ENCODE data around the gene TAF1C. TPM values are rescaled to one million over a fixed set of nuclear protein-coding genes. Genes with fewer than 3 reads are reported as not detected.

TAF1C gene
- total and polyA plus RNA-seq, 10 donors: 31.4 to 133 (median 73.6) TPM

DNA sequence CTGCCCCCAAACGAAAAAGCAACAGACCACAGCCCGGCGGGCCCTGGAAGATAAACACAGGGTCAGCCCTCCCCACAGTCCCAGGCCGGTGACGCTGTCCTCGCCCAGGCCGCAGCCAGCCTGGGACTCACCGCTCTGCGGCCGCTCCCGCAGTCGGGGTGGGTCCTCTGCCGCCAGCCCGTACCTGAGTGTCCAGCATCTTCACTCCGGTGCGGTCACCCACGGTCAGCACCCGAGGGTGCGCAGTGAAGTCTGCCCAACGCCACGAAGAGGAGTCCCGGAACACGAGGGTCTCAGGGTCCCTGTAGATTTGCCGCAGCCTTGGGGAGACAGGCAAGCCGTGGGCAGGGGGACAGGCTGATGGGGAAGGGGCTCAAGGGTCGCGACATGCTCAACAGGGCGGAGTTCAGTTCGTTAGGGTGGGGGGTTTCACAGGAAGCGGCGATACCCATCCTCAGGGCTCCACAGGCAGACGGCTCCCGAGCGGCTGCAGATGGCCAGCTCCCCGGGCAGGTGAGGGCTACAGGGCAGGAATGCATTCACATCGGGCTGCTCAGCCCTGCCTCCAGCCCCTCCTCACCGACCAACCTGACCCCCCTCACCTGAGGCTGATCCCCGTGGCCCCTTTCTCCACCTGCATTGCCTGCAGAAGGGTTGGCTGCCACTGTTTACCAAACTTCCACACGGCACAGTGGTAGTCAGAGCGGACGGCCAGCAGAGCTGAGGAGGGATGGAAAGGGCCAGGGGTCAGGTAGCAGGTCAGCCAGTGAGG, 5.5 kb downstream of the TAF1C start:
- DNase-seq: no peak
- intact Hi-C loops (cut with DNase I; ENCODE audit: low total_unique reads): no loop called here
- no peaks in the 10 kb centered on the region for H3K9me3 ChIP-seq
- no peak for TF ChIP-seq POLR2AphosphoS5 (IDR thresholded peaks at IDR 0.05)
- TF ChIP-seq, protein P1, sequence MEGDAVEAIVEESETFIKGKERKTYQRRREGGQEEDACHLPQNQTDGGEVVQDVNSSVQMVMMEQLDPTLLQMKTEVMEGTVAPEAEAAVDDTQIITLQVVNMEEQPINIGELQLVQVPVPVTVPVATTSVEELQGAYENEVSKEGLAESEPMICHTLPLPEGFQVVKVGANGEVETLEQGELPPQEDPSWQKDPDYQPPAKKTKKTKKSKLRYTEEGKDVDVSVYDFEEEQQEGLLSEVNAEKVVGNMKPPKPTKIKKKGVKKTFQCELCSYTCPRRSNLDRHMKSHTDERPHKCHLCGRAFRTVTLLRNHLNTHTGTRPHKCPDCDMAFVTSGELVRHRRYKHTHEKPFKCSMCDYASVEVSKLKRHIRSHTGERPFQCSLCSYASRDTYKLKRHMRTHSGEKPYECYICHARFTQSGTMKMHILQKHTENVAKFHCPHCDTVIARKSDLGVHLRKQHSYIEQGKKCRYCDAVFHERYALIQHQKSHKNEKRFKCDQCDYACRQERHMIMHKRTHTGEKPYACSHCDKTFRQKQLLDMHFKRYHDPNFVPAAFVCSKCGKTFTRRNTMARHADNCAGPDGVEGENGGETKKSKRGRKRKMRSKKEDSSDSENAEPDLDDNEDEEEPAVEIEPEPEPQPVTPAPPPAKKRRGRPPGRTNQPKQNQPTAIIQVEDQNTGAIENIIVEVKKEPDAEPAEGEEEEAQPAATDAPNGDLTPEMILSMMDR (IDR thresholded peaks at IDR 0.05 in 8 of 11, conservative IDR thresholded peaks at IDR 0.05 in 3 of 11): no peak
- TF ChIP-seq POLR2A (IDR thresholded peaks at IDR 0.05): no peak
- no peak overlapping the region for H3K4me3 ChIP-seq
- H3K36me3 ChIP-seq: peaks cover 0 to 82% (median 59%) of the 10 kb centered on the region in 6 donors
- WGBS, 5 donors: 92 to 96% (median 93%) methylated on average over 37 to 41 of the region's 41 CpGs
- H3K4me1 ChIP-seq: peaks cover 13 to 100% (median 69%) of the 10 kb centered on the region in 6 donors
- H3K27ac ChIP-seq: peak overlapping the region in 4 of 8 donors; percentile 38 to 84 (median 78)
- no peaks in the 10 kb centered on the region for H3K27me3 ChIP-seq (replicated peaks in 1 of 7)

DNA sequence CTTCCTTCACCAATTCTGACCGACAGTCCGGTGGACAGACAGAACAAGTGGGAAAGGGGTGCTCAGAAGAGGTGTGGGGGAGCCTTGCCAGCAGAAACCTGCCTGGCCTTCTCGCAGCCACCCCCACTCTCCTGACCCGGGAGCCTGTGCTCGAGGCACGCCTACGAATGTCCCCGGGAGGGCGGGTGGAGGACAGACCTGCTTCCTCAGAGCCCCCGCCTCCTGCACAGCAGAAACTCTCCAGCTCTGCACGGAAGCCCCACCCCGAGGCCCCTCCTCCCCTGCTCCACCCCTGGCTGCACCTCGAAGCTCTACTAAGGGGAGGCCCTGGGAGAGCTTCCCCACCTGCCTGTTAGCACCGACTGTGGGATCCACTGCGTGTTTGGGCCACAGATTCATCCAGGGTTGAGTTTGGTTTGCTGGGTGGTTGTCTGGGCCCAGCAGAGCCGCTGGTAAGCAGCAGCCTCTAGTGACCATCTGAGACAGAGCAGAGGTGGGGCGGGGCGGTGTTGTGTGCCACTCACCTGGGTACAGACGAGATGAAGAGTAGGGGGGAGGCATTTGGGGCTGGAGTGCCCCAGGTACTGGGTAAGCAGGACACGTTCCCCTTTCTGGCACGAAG, 6.2 kb downstream of the TAF1C start:
- 64 to 82% (median 81%) methylated on average over 11 to 21 of the region's 21 CpGs for WGBS, 5 donors
- H3K36me3 ChIP-seq: peaks cover 0 to 82% (median 59%) of the 10 kb centered on the region in 6 donors
- H3K9me3 ChIP-seq: no peaks in the 10 kb centered on the region
- DNase-seq: no peak
- TF ChIP-seq POLR2AphosphoS5 (IDR thresholded peaks at IDR 0.05): peak in 2 of 3 donors; percentile 28 to 60
- TF ChIP-seq POLR2A (IDR thresholded peaks at IDR 0.05): no peak
- peak overlapping the region in 5 of 8 donors; percentile 38 to 84 (median 75) for H3K27ac ChIP-seq
- H3K4me1 ChIP-seq: peaks cover 16 to 100% (median 69%) of the 10 kb centered on the region in 6 donors
- H3K4me3 ChIP-seq: no peak overlapping the region
- intact Hi-C loops (cut with DNase I; ENCODE audit: low total_unique reads): no loop called here
- no peaks in the 10 kb centered on the region for H3K27me3 ChIP-seq (replicated peaks in 1 of 7)

DNA sequence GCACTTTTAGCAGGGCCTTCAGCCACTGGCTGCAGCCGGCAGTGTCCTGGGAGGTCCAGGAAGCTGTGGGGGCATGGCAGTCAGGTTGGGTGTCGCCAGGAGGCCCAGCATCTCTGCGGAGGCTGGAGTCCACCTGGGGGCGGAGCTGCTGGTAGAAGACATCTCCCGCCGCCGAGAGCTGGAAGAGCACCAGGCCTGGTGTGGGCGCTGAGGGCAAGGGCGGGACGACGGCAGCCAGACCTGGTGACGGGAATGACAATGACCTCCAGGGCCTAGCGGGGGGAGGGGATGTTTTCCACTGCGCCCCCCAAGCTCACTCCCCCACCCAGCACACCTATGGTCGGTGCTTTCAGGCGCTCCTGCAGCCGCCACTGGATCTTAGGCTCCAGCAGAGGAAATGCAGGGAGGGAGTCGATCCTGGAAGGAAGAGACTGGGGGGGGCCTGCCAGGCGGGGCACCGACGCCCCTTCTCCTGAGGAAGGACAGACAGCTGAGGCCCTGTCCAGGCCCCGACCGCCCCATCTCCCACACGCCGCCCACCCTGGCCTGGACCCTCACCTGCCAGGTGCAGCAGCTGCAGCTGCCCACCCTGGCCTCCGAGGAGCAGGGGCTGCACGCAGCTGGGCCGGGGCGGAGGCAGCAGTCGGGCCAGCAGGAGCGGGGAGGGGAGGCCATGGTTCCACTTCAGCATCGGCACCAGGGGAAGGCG, 7.1 kb downstream of the TAF1C start:
- H3K4me1 ChIP-seq: peaks cover 22 to 100% (median 66%) of the 10 kb centered on the region in 6 donors
- H3K4me3 ChIP-seq: peak overlapping the region in 1 of 8 donors; percentile 5
- intact Hi-C loops (cut with DNase I; ENCODE audit: low total_unique reads): loop anchor here (10.0 kb wide), 2 partner anchors 95 to 225 kb away; partner anchors contain the start of gene OSGIN1
- peaks cover 0 to 78% (median 59%) of the 10 kb centered on the region in 6 donors for H3K36me3 ChIP-seq
- 73 to 86% (median 80%) methylated on average over 11 to 33 of the region's 33 CpGs for WGBS, 5 donors
- H3K27me3 ChIP-seq (replicated peaks in 1 of 7): no peaks in the 10 kb centered on the region
- H3K9me3 ChIP-seq: no peaks in the 10 kb centered on the region
- no peak for DNase-seq
- H3K27ac ChIP-seq: peak overlapping the region in 6 of 8 donors; percentile 13 to 84 (median 64)
- peak in 2 of 3 donors; percentile 10 to 24 for TF ChIP-seq POLR2AphosphoS5 (IDR thresholded peaks at IDR 0.05)
- TF ChIP-seq POLR2A (IDR thresholded peaks at IDR 0.05): no peak
- TF ChIP-seq, protein P1 (IDR thresholded peaks at IDR 0.05 in 8 of 11, conservative IDR thresholded peaks at IDR 0.05 in 3 of 11): no peak

DNA sequence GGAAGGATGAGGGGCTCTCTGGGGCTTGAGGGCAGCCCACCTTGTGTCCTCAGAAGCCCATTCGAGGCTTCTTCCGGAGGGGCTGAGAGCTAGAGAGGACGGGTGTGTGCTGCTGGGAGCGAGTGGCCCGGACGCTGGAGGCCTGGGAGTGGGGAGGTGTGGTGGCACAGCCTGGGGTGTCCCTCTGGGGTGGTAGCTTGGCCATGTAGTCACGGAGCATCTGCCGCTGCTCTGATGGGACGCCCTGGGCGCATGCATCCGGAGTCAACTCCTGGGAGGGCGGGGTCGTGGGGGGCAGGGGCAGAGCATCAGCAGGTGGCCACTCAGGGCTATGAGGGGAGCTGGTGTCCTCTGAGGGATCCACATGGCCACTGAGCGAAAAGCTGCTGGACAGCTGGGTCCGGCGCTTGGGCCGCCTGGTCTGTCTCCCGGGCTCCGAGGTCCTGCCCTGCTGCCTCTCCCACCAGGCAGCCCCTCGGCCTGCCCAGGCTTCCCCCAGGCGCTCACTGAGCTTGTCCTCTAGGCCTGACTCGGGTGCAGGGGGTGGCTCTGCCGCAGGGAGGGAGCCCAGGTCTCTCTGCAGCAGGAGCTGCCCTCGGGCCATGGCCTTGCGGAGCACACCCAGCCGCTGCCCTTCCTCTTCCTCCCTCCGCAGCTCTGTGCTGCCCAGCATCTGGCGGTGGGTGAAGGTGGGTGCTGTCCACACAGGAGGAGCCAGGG, 7.8 kb downstream of the TAF1C start:
- H3K27ac ChIP-seq: peak overlapping the region in 5 of 8 donors; percentile 38 to 84 (median 75)
- H3K36me3 ChIP-seq: peaks cover 0 to 71% (median 56%) of the 10 kb centered on the region in 6 donors
- H3K4me1 ChIP-seq: peaks cover 22 to 94% (median 60%) of the 10 kb centered on the region in 6 donors
- intact Hi-C loops (cut with DNase I; ENCODE audit: low total_unique reads): loop anchor here (10.0 kb wide), 2 partner anchors 94 to 224 kb away; partner anchors contain the start of gene OSGIN1
- peak; percentile 80 for DNase-seq
- H3K4me3 ChIP-seq: no peak overlapping the region
- TF ChIP-seq POLR2A (IDR thresholded peaks at IDR 0.05) (no peak), POLR2AphosphoS5 (IDR thresholded peaks at IDR 0.05) (peak in 2 of 3 donors; percentile 61 to 73)
- WGBS, 5 donors: 84 to 92% (median 85%) methylated on average over 16 to 28 of the region's 28 CpGs
- H3K9me3 ChIP-seq: no peaks in the 10 kb centered on the region
- no peaks in the 10 kb centered on the region for H3K27me3 ChIP-seq (replicated peaks in 1 of 7)
